Activated naive CD4-positive, alpha-beta T cell treated with Interleukin-2 at 50 U/mL for 16 hours (primary cell): ENCODE data around the gene MAG.
"Not testable (repeated sequence)": the region's sequence is repeated elsewhere in the genome, so short reads cannot be mapped to it uniquely, and the experiment has no call there.

ENCODE experiments used
- DNase-seq: peaks from one replicate; pipeline ENCODE4 v3.0.0-alpha.2; 2020

The MAG gene

GRCh38 chr19:35284153-35285094 is 7.5 kb upstream of the MAG start:
- DNase-seq: no peak

GRCh38 chr19:35285095-35285449 is 6.9 kb upstream of the MAG start:
- no peak for DNase-seq

- not testable (repeated sequence) for DNase-seq
These were observed 6.5 kb upstream of the MAG start for GRCh38 chr19:35285465-35285864.

GRCh38 chr19:35286101-35286500 is 5.9 kb upstream of the MAG start:
- peak; percentile 18 for DNase-seq

- DNase-seq: no peak
These were observed 4.2 kb upstream of the MAG start for GRCh38 chr19:35287713-35288112.

- no peak for DNase-seq
These were observed 3.6 kb upstream of the MAG start for GRCh38 chr19:35288331-35288730.

- no peak for DNase-seq
These were observed 3.1 kb upstream of the MAG start for GRCh38 chr19:35288906-35289305.

- no peak for DNase-seq
These were observed 1.4 kb upstream of the MAG start for GRCh38 chr19:35290381-35291127.

GRCh38 chr19:35291259-35291658 is 702 bp upstream of the MAG start:
- DNase-seq: no peak

GRCh38 chr19:35292421-35293362 is 731 bp downstream of the MAG start:
- no peak for DNase-seq

GRCh38 chr19:35293363-35293739 is 1.4 kb downstream of the MAG start:
- DNase-seq: no peak

- no peak for DNase-seq
These were observed 1.8 kb downstream of the MAG start for GRCh38 chr19:35293808-35294207.

- no peak for DNase-seq
These were observed 2.4 kb downstream of the MAG start for GRCh38 chr19:35294328-35294727.

GRCh38 chr19:35294859-35295791 is 3.2 kb downstream of the MAG start:
- no peak for DNase-seq

- peak; percentile 27 for DNase-seq
These were observed 4.0 kb downstream of the MAG start for GRCh38 chr19:35295792-35296462.

- DNase-seq: no peak
These were observed 4.9 kb downstream of the MAG start for GRCh38 chr19:35296644-35297514.

GRCh38 chr19:35297515-35297848 is 5.5 kb downstream of the MAG start:
- DNase-seq: no peak

- DNase-seq: no peak
These were observed 6.0 kb downstream of the MAG start for GRCh38 chr19:35297922-35298321.

- no peak for DNase-seq
These were observed 6.6 kb downstream of the MAG start for GRCh38 chr19:35298561-35298972.
